HG02840 (cell line): ENCODE data around the gene AFF4.
"Not testable (repeated sequence)": the region's sequence is repeated elsewhere in the genome, so short reads cannot be mapped to it uniquely, and the experiment has no call there.

ENCODE experiments used
- ATAC-seq: cut with Tn5 transposase; IDR thresholded peaks from one replicate; pipeline ENCODE4 v1.9.1; 2021; ENCODE audit warnings: mild to moderate bottlenecking, moderate library complexity, moderate number of reproducible peaks; ENCODE audit not compliant: unreplicated experiment, low FRiP score

Gene AFF4, protein sequence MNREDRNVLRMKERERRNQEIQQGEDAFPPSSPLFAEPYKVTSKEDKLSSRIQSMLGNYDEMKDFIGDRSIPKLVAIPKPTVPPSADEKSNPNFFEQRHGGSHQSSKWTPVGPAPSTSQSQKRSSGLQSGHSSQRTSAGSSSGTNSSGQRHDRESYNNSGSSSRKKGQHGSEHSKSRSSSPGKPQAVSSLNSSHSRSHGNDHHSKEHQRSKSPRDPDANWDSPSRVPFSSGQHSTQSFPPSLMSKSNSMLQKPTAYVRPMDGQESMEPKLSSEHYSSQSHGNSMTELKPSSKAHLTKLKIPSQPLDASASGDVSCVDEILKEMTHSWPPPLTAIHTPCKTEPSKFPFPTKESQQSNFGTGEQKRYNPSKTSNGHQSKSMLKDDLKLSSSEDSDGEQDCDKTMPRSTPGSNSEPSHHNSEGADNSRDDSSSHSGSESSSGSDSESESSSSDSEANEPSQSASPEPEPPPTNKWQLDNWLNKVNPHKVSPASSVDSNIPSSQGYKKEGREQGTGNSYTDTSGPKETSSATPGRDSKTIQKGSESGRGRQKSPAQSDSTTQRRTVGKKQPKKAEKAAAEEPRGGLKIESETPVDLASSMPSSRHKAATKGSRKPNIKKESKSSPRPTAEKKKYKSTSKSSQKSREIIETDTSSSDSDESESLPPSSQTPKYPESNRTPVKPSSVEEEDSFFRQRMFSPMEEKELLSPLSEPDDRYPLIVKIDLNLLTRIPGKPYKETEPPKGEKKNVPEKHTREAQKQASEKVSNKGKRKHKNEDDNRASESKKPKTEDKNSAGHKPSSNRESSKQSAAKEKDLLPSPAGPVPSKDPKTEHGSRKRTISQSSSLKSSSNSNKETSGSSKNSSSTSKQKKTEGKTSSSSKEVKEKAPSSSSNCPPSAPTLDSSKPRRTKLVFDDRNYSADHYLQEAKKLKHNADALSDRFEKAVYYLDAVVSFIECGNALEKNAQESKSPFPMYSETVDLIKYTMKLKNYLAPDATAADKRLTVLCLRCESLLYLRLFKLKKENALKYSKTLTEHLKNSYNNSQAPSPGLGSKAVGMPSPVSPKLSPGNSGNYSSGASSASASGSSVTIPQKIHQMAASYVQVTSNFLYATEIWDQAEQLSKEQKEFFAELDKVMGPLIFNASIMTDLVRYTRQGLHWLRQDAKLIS

DNA sequence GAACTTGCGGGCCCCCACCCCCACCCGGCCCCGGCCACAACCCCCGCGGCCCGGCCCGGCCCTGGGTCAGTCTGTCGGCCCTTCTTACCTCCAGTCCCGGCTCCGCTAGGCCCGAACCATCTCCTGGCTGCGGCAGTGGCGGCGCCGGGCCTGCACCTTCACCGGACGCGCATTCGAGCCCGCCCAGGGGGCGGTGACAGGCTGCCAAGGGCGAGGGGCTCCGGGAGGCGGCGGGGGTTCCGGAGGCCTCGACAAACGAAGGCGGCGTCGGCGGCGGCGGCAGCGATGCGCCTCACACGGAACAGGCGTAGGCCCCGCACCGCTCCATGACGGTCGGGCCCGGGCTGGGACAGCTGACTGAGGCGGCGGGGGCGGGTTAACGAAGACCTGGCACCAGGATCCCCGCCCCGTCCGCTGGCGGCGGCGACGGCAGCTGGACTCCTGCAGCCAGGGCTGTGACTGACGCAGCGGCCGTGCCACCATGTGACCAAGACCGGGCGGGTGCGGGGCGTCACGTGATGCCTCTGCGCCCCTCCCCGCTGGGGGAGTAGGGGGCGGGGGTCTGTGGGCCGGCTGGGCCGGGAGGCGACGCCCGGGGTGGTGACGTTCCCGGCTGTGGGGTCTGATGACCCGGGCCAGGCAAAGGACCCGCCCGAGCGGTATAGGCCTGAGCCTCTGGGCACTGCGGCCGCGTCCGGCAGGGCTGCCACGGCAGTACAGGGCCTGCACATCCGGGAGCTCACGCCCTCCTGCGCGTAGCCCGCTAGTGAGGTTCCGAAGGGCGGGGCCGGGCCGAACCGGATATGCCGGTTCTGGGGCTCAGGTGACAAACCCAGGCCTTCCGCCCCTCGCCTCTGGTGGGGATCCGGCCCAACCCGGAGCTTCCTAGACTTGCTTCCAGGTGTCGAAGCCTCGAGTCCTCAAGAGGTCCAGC, at the start of gene AFF4:
Gene AFF4 (minus strand): TSS at position 464 of the 934 bp plus-strand sequence. CDS start 26,445 bp downstream, outside the sequence.
- ATAC-seq, result peak; percentile 94

DNA sequence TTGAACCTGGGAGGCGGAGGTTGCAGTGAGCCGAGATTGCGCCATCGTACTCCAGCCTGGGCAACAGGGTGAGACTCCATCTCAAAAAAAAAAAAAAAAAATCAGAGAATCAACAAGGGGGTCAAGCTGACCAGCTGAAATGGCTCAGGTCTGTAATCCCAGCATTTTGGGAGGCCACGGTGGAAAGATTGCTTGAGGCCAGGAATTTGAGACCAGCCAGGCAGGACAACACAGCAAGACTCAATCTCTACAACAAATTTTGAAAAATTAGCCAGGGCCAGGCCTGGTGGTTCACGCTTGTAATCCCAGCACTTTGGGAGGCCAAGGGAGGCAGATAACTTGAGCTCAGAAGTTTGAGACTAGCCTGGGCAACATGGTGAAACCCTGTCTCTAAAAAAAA, 45.0 kb upstream of the AFF4 start:
- ATAC-seq, result not testable (repeated sequence)

DNA sequence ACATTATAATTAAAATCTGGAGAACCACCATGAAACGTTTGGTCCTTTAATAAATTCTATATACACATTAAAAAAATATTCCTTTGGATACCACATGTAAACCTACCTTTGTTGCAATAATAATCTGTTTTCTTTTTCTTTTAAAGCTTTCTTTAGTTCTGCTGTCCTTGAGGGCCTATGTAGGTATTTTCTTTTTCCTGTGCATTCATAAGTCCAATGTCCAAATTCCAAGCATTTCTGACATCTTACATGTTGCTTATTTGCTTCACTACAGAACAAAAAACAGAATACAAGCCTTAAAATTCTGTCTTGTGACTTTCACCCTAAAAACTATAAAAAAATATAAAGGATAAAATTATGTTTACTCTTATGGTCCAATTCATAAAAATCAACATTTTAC, 43.2 kb upstream of the AFF4 start:
- ATAC-seq, result no peak

DNA sequence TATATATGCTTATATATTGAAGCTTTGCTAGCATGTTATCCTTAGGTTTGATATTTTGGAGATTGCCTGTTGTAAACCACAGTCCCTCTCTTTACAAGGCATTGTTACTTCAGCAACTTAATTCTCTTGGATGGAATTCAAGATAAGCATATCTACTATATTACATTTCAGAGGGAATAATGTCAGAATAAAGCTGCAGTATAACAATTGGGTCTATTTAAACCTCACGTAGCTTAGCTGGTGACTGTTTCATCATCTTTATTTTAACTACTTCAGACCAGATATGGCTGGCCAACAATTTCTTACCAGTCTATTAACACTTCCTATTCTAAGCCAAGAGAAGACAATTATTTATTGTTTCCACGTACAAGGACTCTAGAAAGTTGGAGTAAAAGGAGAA, 35.8 kb upstream of the AFF4 start:
- ATAC-seq, result no peak

DNA sequence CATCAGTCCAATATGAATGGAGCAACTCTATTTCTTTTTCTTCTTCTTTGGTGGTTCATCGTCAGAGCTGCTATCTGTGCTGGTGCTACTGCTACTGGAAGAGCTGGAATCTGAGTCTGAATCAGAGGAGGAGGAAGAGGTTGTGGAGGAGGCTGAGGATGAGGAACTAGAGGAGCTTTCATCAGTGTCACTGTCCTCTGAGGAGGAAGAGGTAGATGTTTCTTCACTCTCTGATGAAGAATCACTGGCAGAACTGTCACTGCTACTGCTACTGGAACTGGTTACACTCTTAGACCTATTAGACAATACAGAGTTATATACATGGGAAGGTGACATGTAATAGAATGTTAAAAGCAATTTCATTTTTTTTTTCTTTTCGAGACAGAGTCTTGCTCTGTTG, 35.1 kb upstream of the AFF4 start:
- ATAC-seq, result no peak

DNA sequence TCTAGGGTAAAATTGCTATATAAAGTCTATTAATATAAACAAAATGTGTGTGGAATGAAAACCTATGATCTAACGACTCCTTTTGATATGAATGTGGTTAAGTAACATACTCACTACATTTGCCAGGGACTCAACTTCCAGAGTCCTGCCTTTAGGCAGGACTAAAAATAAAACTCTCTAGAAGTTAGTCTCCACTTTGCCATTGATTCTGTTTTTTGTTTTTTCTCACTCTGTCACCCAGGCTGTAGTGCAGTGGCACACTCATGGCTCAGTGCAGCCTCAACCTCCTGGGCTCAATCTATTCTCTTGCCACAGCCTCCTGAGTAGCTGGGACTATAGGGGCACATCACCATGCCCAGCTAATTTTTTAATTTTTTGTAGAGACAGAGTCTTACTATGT, 32.9 kb upstream of the AFF4 start:
- no peak for ATAC-seq

DNA sequence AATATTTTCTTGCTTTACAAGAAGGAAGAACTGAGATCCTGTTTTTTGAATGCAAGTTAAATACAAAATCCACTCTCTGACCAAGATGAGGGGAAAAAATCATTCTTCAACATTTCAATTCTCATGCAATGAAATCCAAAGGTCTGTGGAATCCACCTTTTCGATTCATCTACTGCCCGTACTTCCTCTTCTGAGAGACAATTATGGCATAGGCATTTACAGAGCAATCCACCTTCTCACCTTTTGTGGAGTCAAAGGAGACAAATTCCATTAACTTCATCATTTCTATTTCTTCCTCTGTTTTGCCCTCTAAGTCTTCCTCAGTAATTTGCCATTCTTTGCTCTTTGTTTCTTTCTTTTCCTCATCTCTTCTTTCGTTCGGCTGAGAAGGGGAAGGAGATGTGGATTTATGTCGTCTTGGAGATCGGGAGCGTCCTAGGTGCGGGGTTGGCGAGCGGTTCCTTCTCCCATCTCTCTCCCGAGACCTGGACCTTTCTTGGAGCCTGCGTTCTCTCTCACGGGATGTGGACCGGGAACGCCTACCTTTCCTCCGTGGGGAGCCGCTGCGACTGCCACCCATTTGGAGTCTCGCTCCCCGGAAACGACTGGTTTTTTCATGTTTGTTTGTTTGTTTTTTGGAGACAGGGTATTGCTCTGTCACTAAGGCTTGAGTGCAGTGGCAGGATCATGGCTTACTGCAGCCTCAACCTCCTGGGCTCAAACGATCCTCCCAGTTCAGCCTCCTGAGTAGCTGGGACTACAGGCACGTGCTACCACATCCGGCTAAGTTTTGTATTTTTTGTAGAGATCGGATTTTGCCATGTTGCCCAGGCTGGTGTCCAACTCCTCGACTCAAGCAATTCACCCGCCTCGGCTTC, 24.3 kb upstream of the AFF4 start:
- ATAC-seq, result no peak

DNA sequence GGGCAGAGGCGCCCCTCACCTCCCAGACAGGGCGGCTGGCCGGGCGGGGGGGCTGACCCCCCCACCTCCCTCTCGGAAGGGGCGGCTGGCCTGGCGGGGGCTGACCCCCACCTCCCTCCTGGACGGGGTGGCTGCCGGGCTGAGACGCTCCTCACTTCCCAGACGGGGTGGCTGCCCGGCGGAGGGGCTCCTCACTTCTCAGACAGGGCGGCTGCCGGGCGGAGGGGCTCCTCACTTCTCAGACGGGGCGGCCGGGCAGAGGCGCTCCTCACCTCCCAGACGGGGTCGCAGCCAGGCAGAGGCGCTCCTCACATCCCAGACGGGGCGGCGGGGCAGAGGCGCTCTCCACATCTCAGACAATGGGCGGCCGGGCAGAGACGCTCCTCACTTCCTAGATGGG, 19.5 kb upstream of the AFF4 start:
- ATAC-seq, result not testable (repeated sequence)

DNA sequence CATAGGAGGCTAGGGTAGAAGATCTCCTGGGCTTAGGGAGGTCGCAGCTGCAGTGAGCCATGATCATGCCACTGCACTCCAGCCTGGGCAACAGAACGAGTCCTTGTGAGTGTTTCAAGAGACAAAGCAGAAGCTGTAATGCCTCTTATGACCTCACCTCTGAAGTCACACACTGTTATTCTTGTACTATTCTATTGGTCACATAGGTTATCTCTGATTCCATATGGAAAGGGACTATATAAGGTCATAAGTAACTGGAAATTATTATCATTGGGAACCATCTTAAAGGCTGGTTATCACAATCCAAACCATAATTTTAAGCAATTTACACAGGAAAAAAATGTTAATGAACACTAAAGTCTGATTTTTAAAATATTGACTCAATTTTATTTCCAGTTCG, 17.9 kb upstream of the AFF4 start:
- no peak for ATAC-seq

DNA sequence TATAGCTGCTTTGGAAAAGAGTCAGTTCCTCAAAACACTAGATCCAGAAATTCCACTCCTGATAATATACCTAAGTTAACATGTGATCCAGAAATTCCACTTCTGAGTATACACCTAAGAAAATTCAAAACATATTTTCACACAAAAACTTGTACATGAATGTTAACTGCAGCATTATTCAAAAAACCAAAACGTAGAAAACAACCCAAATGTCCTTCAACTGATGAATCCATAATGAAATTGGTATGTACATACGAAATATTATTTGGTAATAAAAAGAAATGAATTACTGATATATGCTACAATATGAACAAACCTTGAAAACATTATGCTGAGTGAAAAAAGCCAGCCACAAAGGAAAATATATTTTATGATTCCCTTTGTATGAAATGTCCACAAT, 16.5 kb upstream of the AFF4 start:
- ATAC-seq, result no peak

DNA sequence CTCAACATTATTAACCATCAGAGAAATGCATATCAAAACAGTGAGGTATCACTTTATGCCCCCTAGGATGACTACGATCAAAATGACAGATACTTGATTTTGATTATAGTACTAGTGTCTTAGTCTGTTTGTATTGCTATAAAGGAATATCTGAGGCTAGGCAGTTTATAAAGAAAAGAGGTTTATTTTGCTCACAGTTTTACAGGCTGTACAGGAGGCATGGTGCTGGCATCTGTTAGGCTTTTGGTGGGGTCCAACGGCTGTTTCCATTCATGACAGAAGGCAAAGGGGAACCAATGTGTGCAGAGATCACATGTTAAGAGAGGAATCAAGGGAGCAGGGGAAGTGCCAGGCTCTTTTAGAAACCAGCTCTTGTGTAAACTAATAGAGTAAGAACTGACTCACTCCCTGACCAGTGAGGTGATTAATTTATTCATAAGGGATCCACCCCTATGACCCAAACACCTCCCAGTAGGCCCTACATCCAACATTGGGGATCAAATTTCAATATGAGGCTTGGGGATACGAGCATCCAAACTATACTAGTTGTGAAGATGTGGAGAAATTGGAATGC, 16.0 kb upstream of the AFF4 start:
- ATAC-seq, result no peak

DNA sequence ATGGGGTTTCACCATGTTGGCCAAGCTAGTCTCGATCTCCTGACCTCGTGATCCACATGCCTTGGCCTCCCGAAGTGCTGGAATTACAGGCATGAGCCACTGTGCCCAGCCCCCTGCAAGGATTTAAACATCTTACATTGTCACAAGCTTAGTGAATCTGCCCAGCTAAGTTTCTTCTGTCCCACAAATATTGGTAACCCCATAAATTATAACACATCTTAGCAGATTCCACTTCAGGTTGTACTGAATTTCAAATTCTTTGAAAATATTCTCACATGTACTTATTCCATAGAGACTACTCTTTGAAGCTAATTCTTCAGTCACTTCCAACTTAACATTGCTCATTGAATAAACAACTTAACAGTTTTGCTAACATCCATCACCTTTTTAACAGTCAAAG, 13.4 kb upstream of the AFF4 start:
- no peak for ATAC-seq

DNA sequence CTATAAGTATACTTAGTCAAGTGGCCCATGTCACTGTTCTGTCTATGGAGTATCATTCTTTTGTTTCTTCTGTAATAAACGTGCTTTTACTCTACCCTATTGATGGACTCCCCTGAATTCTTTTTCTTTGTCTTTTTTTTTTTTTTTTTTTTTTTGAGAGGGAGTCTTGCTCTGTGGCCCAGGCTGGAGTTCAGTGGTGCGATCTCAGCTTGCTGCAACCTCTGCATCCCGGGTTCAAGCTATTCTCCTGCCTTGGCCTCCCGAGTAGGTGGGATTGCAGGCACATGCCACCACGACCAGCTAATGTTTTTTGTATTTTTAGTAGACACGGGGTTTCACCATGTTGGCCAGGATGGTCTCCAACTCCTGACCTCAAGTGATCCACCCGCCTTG, 9.0 kb upstream of the AFF4 start:
- not testable (repeated sequence) for ATAC-seq

DNA sequence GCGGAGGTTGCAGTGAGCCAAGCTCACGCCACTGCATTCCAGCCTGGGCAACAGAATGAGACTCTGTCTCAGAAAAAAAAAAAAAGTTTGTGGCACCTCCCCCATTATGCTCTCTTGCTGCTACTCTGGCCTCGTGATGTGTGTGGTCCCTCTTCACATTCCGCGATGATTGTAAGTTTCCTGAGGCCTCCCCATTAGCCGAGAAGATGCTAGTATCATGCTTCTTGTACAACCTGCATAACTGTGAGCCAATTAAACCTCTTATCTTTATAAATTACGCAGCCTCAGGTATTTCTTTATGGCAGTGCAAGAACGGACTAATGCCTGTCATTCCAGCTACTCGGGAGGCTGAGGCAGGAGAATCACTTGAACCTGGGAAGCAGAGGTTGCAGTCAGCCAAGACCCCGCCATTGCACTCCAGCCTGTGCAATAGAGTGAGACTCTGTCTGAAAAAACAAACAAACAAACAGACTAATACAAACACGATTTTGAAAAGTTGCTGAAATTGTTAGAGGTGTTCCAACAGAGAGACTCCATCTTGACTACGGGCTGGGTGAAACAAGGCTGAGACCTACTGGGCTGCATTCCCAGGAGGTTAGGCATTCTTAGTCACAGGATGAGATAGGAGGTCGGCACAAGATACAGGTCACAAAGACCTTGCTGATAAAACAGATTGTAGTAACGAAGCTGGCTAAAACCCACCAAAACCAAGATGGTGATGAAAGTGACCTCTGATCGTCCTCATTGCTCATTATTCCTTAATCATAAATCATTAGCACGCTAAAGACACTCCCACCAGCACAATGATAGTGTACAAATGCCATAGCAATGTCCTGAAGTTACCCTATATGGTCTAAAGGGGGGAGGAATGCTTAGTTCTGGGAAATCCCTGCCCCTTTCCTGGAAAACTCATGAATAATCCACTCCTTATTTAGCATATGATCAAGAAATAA, 8.3 kb upstream of the AFF4 start:
- no peak for ATAC-seq

DNA sequence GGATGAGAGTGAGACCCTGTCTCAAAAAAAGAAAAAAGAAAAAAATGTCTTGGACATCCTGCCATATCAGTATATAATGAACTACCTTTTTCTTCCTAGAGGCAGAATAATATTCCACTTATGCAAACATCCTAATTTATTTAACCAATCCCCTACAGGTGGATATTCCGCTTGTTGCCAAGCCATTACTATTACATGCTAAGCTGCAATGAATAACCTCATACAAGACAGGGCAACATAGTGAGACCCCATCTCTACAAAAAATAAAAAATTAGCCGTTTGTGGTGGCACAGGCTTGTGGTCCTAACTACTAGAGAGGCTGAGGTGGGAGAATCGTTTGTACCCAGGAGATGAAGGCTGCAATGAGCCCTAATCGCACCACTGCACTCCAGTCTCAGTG, 1.7 kb upstream of the AFF4 start:
- ATAC-seq, result no peak

DNA sequence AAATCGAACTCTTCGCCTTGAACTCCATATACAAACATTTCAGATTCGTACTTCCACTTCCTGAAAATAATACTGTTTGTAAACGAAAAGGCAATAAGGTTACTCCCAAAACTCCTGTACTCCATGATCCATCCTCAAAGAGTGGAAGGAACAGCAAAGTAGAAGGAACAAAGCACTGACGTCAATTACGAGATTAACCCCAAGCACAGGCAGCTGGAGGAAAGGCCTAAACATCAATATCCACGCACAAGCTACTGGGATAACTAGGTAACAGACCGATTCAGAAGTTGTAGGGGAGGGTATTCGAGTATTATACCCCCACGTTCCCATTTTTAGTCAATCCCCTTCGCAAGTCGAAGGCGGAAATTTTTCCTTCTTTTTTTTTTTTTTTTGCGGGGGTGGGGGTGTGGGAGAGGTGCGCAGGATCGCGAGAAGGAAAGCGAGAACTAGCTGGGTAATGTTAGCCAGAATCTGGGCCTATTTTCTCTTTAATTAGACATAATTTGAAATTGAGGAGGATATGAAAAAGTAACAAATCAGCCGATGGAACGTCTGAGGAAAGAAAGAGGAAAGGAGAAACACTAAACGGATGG, 909 bp downstream of the AFF4 start:
- no peak for ATAC-seq

DNA sequence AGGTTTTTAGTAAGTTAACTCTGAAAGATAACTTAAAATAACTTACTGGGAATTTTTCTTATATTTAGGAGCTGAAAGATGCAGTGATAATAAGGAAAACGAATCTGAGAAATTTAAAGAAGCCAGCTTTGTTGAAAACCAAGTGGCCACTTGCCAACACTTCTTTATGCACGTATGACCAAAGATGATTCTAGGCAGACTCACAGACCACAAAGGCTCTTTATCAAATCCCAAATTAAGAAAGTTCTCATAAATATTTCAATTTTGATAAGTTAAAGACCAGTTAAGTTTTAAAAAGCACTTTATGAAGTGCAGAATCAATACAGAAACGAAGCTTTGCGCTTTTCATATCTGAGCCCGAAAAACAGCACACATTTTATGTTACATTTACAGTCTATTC, 1.5 kb downstream of the AFF4 start:
- no peak for ATAC-seq
